GM18868 (cell line): ENCODE measurements around the gene ZBTB16.

Experiments used
- ATAC-seq: cut with Tn5 transposase; IDR thresholded peaks from one replicate; pipeline ENCODE4 v1.9.1; 2021; ENCODE audit warnings: mild to moderate bottlenecking, moderate library complexity; ENCODE audit not compliant: unreplicated experiment

Gene ZBTB16

GRCh38 chr11:114230031-114230704 is 170.7 kb downstream of the ZBTB16 start:
- no peak for ATAC-seq

- ATAC-seq, result no peak
Observed at GRCh38 chr11:114232400-114233059, 173.0 kb downstream of the ZBTB16 start.

GRCh38 chr11:114233755-114234154 is 174.2 kb downstream of the ZBTB16 start:
- no peak for ATAC-seq

- no peak for ATAC-seq
Observed at GRCh38 chr11:114236829-114237228, 177.3 kb downstream of the ZBTB16 start.

- ATAC-seq, result no peak
Observed at GRCh38 chr11:114237321-114238280, 178.1 kb downstream of the ZBTB16 start.

- ATAC-seq, result no peak
Observed at GRCh38 chr11:114239753-114240161, 180.2 kb downstream of the ZBTB16 start.

GRCh38 chr11:114242032-114242431 is 182.5 kb downstream of the ZBTB16 start:
- no peak for ATAC-seq

- no peak for ATAC-seq
Observed at GRCh38 chr11:114243461-114244372, 184.2 kb downstream of the ZBTB16 start.

- no peak for ATAC-seq
Observed at GRCh38 chr11:114244726-114245394, 185.3 kb downstream of the ZBTB16 start.

- no peak for ATAC-seq
Observed at GRCh38 chr11:114246321-114247069, 187.0 kb downstream of the ZBTB16 start.

- ATAC-seq, result no peak
Observed at GRCh38 chr11:114247070-114247789, 187.7 kb downstream of the ZBTB16 start.

- ATAC-seq, result no peak
Observed at GRCh38 chr11:114250180-114250579, 190.7 kb downstream of the ZBTB16 start.

- ATAC-seq, result no peak
Observed at GRCh38 chr11:114250993-114251814, 191.7 kb downstream of the ZBTB16 start.

GRCh38 chr11:114251815-114252337 is 192.4 kb downstream of the ZBTB16 start:
- no peak for ATAC-seq

GRCh38 chr11:114252767-114253166 is 193.3 kb downstream of the ZBTB16 start:
- no peak for ATAC-seq

- ATAC-seq, result no peak
Observed at GRCh38 chr11:114253771-114254170, 194.3 kb downstream of the ZBTB16 start.

- no peak for ATAC-seq
Observed at GRCh38 chr11:114254571-114255146, 195.1 kb downstream of the ZBTB16 start.
